IPS-18c (cell line): ENCODE measurements around the gene CACUL1.

Source experiments
- H3K4me3 ChIP-seq: 2 replicates; pipeline ENCODE4 v1.7.0; 2013; ENCODE audit warnings: low read depth, mild to moderate bottlenecking, low read length, moderate library complexity; ENCODE audit not compliant: insufficient read depth
- H3K9me3 ChIP-seq: one replicate; pipeline ENCODE4 v1.6.1; 2013; ENCODE audit warnings: mild to moderate bottlenecking, low read length, moderate library complexity; ENCODE audit not compliant: control insufficient read depth, insufficient read depth

Gene CACUL1

DNA sequence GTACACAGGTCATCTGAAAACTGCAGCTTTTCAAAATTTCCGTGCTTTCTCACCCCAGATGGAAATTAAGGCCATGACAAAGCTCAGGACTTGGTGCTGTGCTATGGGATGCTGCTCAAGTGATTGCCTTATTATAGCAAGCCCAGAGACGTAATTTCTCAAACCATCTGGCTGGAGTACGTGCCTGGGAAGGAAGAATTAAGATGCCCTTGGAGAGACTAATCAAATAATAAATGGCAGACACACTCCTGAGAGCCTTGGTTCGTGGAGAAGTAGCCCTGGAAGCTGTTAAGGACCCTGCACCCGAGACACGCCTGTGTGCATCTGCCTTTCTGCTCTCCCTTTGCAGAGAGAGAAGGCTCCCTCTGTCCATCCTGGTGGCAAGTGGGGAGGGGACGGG lies 121.0 kb downstream of the CACUL1 start:
- H3K4me3 ChIP-seq, result no peak overlapping the region
- H3K9me3 ChIP-seq, result no peaks in the 10 kb centered on the region

DNA sequence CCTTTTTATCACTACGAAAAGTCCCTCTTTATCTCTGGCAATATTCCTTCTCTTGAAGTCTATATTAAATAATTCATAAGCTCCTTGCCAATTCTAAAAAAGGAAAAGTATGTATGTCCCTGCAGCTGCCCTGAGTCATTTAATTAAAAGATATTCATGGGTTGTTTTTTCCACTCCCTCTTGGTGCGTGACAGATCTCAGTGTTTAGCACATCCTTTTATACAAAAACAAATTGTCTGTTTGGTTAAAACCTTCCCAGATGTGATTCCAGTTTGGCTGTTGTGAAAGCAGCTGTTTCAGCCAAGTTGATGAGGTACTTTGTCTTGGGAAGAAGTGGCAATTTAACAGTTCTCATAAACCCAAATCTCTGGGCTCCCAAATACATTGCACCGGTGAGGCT lies 125.6 kb downstream of the CACUL1 start:
- Histone ChIP-seq H3K4me3 (no peak overlapping the region), H3K9me3 (no peaks in the 10 kb centered on the region)

DNA sequence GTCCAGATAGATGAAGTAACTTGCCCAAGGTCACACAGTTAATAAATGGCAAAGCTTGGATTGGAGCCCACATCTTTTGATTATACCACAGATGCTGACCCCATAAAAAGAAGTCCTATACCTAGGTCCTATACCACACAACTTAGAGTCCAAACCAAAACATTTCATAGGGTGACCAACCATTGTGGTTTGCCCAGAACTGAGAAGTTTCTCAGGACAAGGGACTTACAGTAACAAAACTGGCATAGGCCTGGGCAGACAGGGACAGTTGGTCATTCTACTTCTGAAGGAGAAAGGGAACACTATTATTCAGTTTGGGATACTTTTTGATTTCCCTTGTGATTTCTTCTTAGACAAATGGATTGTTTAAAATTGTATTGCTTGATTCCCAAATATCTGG lies 126.4 kb downstream of the CACUL1 start:
- Histone ChIP-seq H3K4me3 (no peak overlapping the region), H3K9me3 (no peaks in the 10 kb centered on the region)

GRCh38 chr10:118626953-118627352 lies 127.8 kb downstream of the CACUL1 start:
- Histone ChIP-seq H3K9me3 (no peaks in the 10 kb centered on the region), H3K4me3 (no peak overlapping the region)
